Uterine smooth muscle cell (primary cell): ENCODE results near the gene TNFRSF1A. TPM values are rescaled to one million over a fixed set of nuclear protein-coding genes. Genes with fewer than 3 reads are reported as not detected.

Experiments
- total RNA-seq: library from RNA; depleted of rRNA; stranded (reverse); fragments of >200 nt; gene quantifications from 2 replicates; pipeline ENCODE4 v1.2.3, GENCODE V29; 2014

Gene TNFRSF1A
- total RNA-seq, result 67.9 and 88.1 TPM in 2 replicates

GRCh38 chr12:6341417-6342139, at the start of gene TNFRSF1A:
Gene TNFRSF1A (minus strand): TSS chr12:6342076. CDS start chr12:6341814, 262 bp downstream.

GRCh38 chr12:6383572-6384498, 42.0 kb upstream of the TNFRSF1A start, which contains the start of gene LTBR:
Gene LTBR (plus strand): TSS chr12:6384162. CDS start chr12:6384359, 197 bp downstream.

GRCh38 chr12:6375269-6376078, 33.6 kb upstream of the TNFRSF1A start, which contains the start of gene SCNN1A:
Gene SCNN1A (minus strand): TSS chr12:6375563. CDS start chr12:6374783, 780 bp downstream.

Other genes starting within 250 kb of the TNFRSF1A start
- 1.3 and 1.9 TPM in 2 replicates for gene VWF, start 217.4 kb downstream of the TNFRSF1A start, total RNA-seq
- gene CD9, start 141.7 kb downstream of the TNFRSF1A start, total RNA-seq, result 424 and 616 TPM in 2 replicates
- gene PLEKHG6, start 31.4 kb downstream of the TNFRSF1A start, total RNA-seq, result not detected in 2 replicates
- under 0.01 TPM in 1 of 2 replicates, not detected in the other for gene SCNN1A, start 33.5 kb upstream of the TNFRSF1A start, total RNA-seq
- gene LTBR, start 42.1 kb upstream of the TNFRSF1A start, total RNA-seq, result 31.2 and 56.7 TPM in 2 replicates
- gene CD27, start 102.9 kb upstream of the TNFRSF1A start, total RNA-seq, result 0.12 TPM in 1 of 2 replicates, not detected in the other
- 7.1 and 12.1 TPM in 2 replicates for gene TAPBPL, start 110.0 kb upstream of the TNFRSF1A start, total RNA-seq
- 3.3 and 7.4 TPM in 2 replicates for gene VAMP1, start 128.6 kb upstream of the TNFRSF1A start, total RNA-seq
- 87.9 and 108 TPM in 2 replicates for gene MRPL51, start 151.2 kb upstream of the TNFRSF1A start, total RNA-seq
- 59.0 and 113 TPM in 2 replicates for gene NCAPD2, start 152.0 kb upstream of the TNFRSF1A start, total RNA-seq
- 5,674 and 7,219 TPM in 2 replicates for gene GAPDH, start 192.4 kb upstream of the TNFRSF1A start, total RNA-seq
- gene IFFO1, start 214.0 kb upstream of the TNFRSF1A start, total RNA-seq, result 15.0 and 15.1 TPM in 2 replicates
- gene NOP2, start 226.2 kb upstream of the TNFRSF1A start, total RNA-seq, result 25.4 and 29.9 TPM in 2 replicates